Tibial nerve (tissue), 4 donors: ENCODE results near the gene SP140. TPM values are rescaled to one million over a fixed set of nuclear protein-coding genes. Genes with fewer than 3 reads are reported as not detected.
"Not testable (repeated sequence)": the region's sequence is repeated elsewhere in the genome, so short reads cannot be mapped to it uniquely, and the experiment has no call there.

Source experiments
- DNase-seq, 2 donors: peaks; one replicate each; pipeline ENCODE4 v3.0.0-alpha.2; 2019; ENCODE audit warnings: low spot score in 2 of 2
- H3K27ac ChIP-seq, 4 donors: fragments of 200-600 bp; sonication (generic) in 3 of 4; one replicate each; pipeline ENCODE4 v1.5.1; 2017 to 2019; ENCODE audit warnings: mild to moderate bottlenecking in 1 of 4
- H3K27me3 ChIP-seq, 2 donors: fragments of 200-600 bp; sonication (generic) in 1 of 2; one replicate each; pipeline versions ENCODE4 v1.5.1 to v1.6.0; 2017 to 2019
- H3K36me3 ChIP-seq, 3 donors: fragments of 200-600 bp; sonication (generic); one replicate each; pipeline ENCODE4 v1.5.1; 2018 to 2019
- H3K4me1 ChIP-seq, 4 donors: fragments of 200-600 bp; sonication (generic) in 3 of 4; one replicate each; pipeline ENCODE4 v1.5.1; 2017 to 2019
- H3K4me3 ChIP-seq, 4 donors: fragments of 200-600 bp; sonication (generic) in 3 of 4; one replicate each; pipeline ENCODE4 v1.5.1; 2017 to 2019; ENCODE audit warnings: mild to moderate bottlenecking in 1 of 4, moderate library complexity in 1 of 4
- H3K9me3 ChIP-seq, 4 donors: fragments of 200-600 bp; sonication (generic) in 3 of 4; one replicate each; pipeline ENCODE4 v1.5.1; 2017 to 2019
- CTCF ChIP-seq, 5 experiments: fragments of 200-600 bp in 3 of 5; fragments of 450-650 bp in 2 of 5; sonication (generic) in 3 of 5; IDR thresholded peaks; one replicate each; pipeline ENCODE4 v1.5.1; 2016 to 2019; ENCODE audit warnings: antibody characterized with exemption in 5 of 5, mild to moderate bottlenecking in 3 of 5, moderate library complexity in 2 of 5
- EP300 ChIP-seq, 2 donors: sonication (generic); formaldehyde crosslinking; IDR thresholded peaks; one replicate each; pipeline ENCODE4 v1.6.1; 2017; ENCODE audit warnings: antibody characterized with exemption in 2 of 2, mild to moderate bottlenecking in 1 of 2
- POLR2A ChIP-seq, 2 donors: fragments of 450-650 bp; IDR thresholded peaks; one replicate each; pipeline ENCODE4 v1.6.1; 2017; ENCODE audit warnings: antibody characterized with exemption in 2 of 2, mild to moderate bottlenecking in 2 of 2, moderate library complexity in 2 of 2
- WGBS, 2 donors: methylation state at CpG; one replicate each; pipeline ENCODE4 v1.1.5; 2018; 5-methylcytosine and 5-hydroxymethylcytosine counted together
- total RNA-seq, 4 donors: library from RNA; depleted of rRNA; stranded (reverse); fragments of >200 nt; gene quantifications; one replicate each; pipeline ENCODE4 v1.1.0, GENCODE V29; 2016

SP140 gene
- total RNA-seq, 4 donors from 2014 or later, result 0.63 to 4.5 (median 1.4) TPM

GRCh38 chr2:230330725-230331124 lies 105.2 kb downstream of the SP140 start:
- Histone ChIP-seq H3K27me3 (no peaks in the 10 kb centered on the region), H3K27ac (no peak overlapping the region), H3K4me3 (no peak overlapping the region), H3K36me3 (peaks cover 0 to 42% (median 0%) of the 10 kb centered on the region in 3 donors), H3K9me3 (no peaks in the 10 kb centered on the region), H3K4me1 (peaks cover 0 to 21% (median 14%) of the 10 kb centered on the region in 4 donors)
- TF ChIP-seq EP300 (IDR thresholded peaks at IDR 0.05), result no peak
- TF ChIP-seq CTCF (IDR thresholded peaks at IDR 0.05), result no peak
- WGBS, 2 donors, result 86 to 93% methylated on average over 7 of the region's 7 CpGs
- no peak for DNase-seq

GRCh38 chr2:230335461-230335863 lies 109.9 kb downstream of the SP140 start:
- Histone ChIP-seq H3K36me3 (peaks cover 0 to 43% (median 7%) of the 10 kb centered on the region in 3 donors), H3K4me3 (no peak overlapping the region), H3K27me3 (no peaks in the 10 kb centered on the region), H3K9me3 (no peaks in the 10 kb centered on the region), H3K27ac (no peak overlapping the region), H3K4me1 (no peaks in the 10 kb centered on the region)
- WGBS, 2 donors, result 49 to 58% methylated on average over 3 of the region's 3 CpGs
- TF ChIP-seq CTCF (IDR thresholded peaks at IDR 0.05), result no peak
- no peak for TF ChIP-seq EP300 (IDR thresholded peaks at IDR 0.05)
- no peak for TF ChIP-seq POLR2A (IDR thresholded peaks at IDR 0.05)
- no peak for DNase-seq

GRCh38 chr2:230335864-230336506 lies 110.4 kb downstream of the SP140 start:
- no peak overlapping the region for H3K27ac ChIP-seq

GRCh38 chr2:230341936-230342528 lies 116.5 kb downstream of the SP140 start:
- 91 to 94% methylated on average over 27 to 33 of the region's 33 CpGs for WGBS, 2 donors
- H3K4me1 ChIP-seq, H3K27ac ChIP-seq, H3K4me3 ChIP-seq, H3K27me3 ChIP-seq, DNase-seq: not testable (repeated sequence)
- H3K9me3 ChIP-seq, result peaks cover 0 to 31% (median 6%) of the 10 kb centered on the region in 4 donors
- H3K36me3 ChIP-seq, result peaks cover 0 to 34% (median 0%) of the 10 kb centered on the region in 3 donors

More at GRCh38 chr2:230335864-230336506, 110.4 kb downstream of the SP140 start:
- H3K4me3 ChIP-seq, result no peak overlapping the region
- peaks cover 0 to 39% (median 7%) of the 10 kb centered on the region in 3 donors for H3K36me3 ChIP-seq
- WGBS, 2 donors, result 71 to 84% methylated on average over 3 of the region's 3 CpGs
- no peaks in the 10 kb centered on the region for H3K27me3 ChIP-seq
- TF ChIP-seq POLR2A (IDR thresholded peaks at IDR 0.05), result no peak
- no peaks in the 10 kb centered on the region for H3K9me3 ChIP-seq
- no peaks in the 10 kb centered on the region for H3K4me1 ChIP-seq
- no peak for DNase-seq

- peaks cover 0 to 43% (median 0%) of the 10 kb centered on the region in 3 donors for H3K36me3 ChIP-seq
- not testable (repeated sequence) for H3K4me3 ChIP-seq, DNase-seq, H3K4me1 ChIP-seq, H3K27me3 ChIP-seq, H3K27ac ChIP-seq
- H3K9me3 ChIP-seq, result peaks cover 0 to 35% (median 6%) of the 10 kb centered on the region in 4 donors
- 94 to 100% methylated on average over 2 of the region's 2 CpGs for WGBS, 2 donors
Measured at GRCh38 chr2:230343041-230343624, 117.6 kb downstream of the SP140 start.

GRCh38 chr2:230343747-230344146 lies 118.2 kb downstream of the SP140 start:
- peaks cover 0 to 35% (median 6%) of the 10 kb centered on the region in 4 donors for H3K9me3 ChIP-seq
- no peak overlapping the region for H3K4me3 ChIP-seq
- H3K36me3 ChIP-seq, result peaks cover 0 to 45% (median 0%) of the 10 kb centered on the region in 3 donors
- H3K4me1 ChIP-seq, result no peaks in the 10 kb centered on the region
- no peaks in the 10 kb centered on the region for H3K27me3 ChIP-seq
- 72 to 95% methylated on average over 1 of the region's 1 CpG for WGBS, 2 donors
- H3K27ac ChIP-seq, result no peak overlapping the region
- DNase-seq, result no peak
- TF ChIP-seq POLR2A (IDR thresholded peaks at IDR 0.05) (no peak), EP300 (IDR thresholded peaks at IDR 0.05) (no peak), CTCF (IDR thresholded peaks at IDR 0.05) (no peak)
